LNCAP (cell line): ENCODE measurements around the gene SCT.

ENCODE experiments used
- TF ChIP-seq, protein P1 (sequence below): fragments of 450-650 bp; IDR thresholded peaks from 2 replicates; pipeline ENCODE4 v1.5.1; 2017; ENCODE audit warnings: mild to moderate bottlenecking

Gene SCT

DNA sequence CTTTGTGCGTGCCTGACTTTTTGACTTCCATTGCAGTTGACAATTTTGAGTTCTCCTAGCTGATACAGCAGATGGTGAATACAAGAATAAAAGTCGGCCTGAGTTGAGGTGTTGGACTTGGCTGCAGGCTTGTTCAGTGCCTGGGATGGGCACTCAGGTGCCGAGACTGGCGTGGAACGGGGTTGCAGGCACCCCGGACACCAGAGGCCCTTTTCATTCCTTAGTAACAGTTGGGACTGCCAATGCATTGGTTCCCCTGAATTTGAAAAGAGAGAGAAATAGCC is 49.4 kb downstream of the SCT start:
- TF ChIP-seq, protein P1, sequence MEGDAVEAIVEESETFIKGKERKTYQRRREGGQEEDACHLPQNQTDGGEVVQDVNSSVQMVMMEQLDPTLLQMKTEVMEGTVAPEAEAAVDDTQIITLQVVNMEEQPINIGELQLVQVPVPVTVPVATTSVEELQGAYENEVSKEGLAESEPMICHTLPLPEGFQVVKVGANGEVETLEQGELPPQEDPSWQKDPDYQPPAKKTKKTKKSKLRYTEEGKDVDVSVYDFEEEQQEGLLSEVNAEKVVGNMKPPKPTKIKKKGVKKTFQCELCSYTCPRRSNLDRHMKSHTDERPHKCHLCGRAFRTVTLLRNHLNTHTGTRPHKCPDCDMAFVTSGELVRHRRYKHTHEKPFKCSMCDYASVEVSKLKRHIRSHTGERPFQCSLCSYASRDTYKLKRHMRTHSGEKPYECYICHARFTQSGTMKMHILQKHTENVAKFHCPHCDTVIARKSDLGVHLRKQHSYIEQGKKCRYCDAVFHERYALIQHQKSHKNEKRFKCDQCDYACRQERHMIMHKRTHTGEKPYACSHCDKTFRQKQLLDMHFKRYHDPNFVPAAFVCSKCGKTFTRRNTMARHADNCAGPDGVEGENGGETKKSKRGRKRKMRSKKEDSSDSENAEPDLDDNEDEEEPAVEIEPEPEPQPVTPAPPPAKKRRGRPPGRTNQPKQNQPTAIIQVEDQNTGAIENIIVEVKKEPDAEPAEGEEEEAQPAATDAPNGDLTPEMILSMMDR: no peak

DNA sequence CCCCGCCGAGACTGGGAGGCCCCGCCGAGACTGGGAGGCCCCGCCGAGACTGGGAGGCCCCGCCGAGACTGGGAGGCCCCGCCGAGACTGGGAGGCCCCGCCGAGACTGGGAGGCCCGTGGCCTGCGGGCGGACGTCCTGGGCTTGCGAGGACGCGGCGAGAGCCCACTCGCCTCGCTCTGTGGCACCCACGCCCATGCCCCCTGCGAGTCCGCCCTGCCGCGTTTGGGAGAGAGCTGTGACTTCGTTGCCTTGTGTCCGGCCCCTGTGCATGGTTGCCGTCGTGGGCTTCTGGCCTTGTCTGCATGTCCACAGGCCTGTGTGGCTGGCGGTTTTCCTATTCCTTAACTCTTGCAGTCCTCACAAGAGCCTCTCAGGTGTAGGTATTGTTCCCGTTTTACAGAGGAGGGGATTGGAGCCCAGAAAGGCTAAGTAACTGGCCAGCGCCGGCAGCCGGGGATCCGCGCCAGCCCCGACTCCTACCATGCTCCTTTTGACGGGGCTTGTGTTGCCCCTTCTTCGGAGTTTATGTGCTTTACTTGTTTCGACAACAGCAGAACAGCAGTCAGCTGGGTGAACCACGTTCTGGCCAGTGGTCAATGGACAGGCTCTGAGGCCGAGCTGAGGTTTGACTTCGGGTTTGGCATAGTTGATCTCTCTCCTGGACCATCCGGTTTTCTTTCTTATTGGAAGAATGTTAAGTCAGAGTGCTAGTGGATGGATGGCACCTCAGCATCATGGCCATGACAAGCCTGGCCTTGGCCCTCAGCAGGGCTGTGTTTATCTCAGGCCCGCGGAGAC is 50.0 kb downstream of the SCT start:
- TF ChIP-seq, protein P1: no peak
